HEK293 (cell line): ENCODE measurements around the gene ZBTB4.

Source experiments
- CTCF ChIA-PET: fragments of 350-600 bp; formaldehyde crosslinking; extraction: SDS; loops from one replicate; lab custom pipeline; 2021; ENCODE audit warnings: antibody characterized with exemption; lab: Yijun Ruan, JAX
- POLR2A ChIA-PET: fragments of 300-600 bp; formaldehyde crosslinking; extraction: SDS; loops from one replicate; lab custom pipeline; 2020; ENCODE audit warnings: antibody characterized with exemption, inconsistent platforms; lab: Yijun Ruan, JAX
- H3K27ac ChIP-seq: fragments of 200-500 bp; sonication (Bioruptor generic); 2 replicates; pipeline ENCODE4 v1.5.1; 2014; ENCODE audit warnings: low read depth, low read length, control low read depth, inconsistent platforms; ENCODE audit errors: extremely low read depth
- H3K36me3 ChIP-seq, 2 experiments: fragments of 200-500 bp in 1 of 2; sonication (Bioruptor generic) in 1 of 2; 1 replicate in 1 of 2; 2 replicates in 1 of 2; pipeline ENCODE4 v1.5.1; 2014 to 2017; ENCODE audit warnings: inconsistent platforms in 2 of 2, low read length in 2 of 2; ENCODE audit not compliant: control insufficient read depth in 2 of 2, insufficient read depth in 1 of 2
- H3K4me1 ChIP-seq: fragments of 200-500 bp; sonication (Bioruptor generic); 2 replicates; pipeline ENCODE4 v1.5.1; 2014; ENCODE audit warnings: mild to moderate bottlenecking, low read length, inconsistent platforms; ENCODE audit not compliant: control insufficient read depth, insufficient read depth
- H3K4me3 ChIP-seq: 2 replicates; pipeline ENCODE4 v1.5.1; 2011; ENCODE audit warnings: low read depth, mild to moderate bottlenecking, control low read depth, low read length, moderate library complexity
- H3K9me3 ChIP-seq: fragments of 200-500 bp; sonication (Bioruptor generic); 2 replicates; pipeline ENCODE4 v1.5.1; 2014; ENCODE audit warnings: low read depth, low read length, inconsistent platforms; ENCODE audit not compliant: control insufficient read depth, insufficient read depth
- BCL11A ChIP-seq: fragments of 450-650 bp; formaldehyde crosslinking; IDR thresholded peaks from 2 replicates; pipeline ENCODE4 v1.5.1; 2016; ENCODE audit warnings: low read depth, missing biosample characterization, missing genetic modification characterization
- MZF1 ChIP-seq: fragments of 450-650 bp; formaldehyde crosslinking; IDR thresholded peaks from 2 replicates; pipeline ENCODE4 v1.5.1; 2017; ENCODE audit warnings: missing biosample characterization, missing genetic modification characterization, borderline replicate concordance
- ZBTB26 ChIP-seq: fragments of 450-650 bp; formaldehyde crosslinking; optimal IDR thresholded peaks from 2 replicates; pipeline ENCODE3; 2016; ENCODE audit warnings: missing biosample characterization, mild to moderate bottlenecking, missing genetic modification characterization
- ZNF248 ChIP-seq: fragments of 450-650 bp; formaldehyde crosslinking; IDR thresholded peaks from 2 replicates; pipeline ENCODE4 v1.5.1; 2017; ENCODE audit warnings: missing biosample characterization, missing genetic modification characterization
- ZNF521 ChIP-seq: fragments of 450-650 bp; formaldehyde crosslinking; IDR thresholded peaks from 2 replicates; pipeline ENCODE4 v1.5.1; 2017; ENCODE audit warnings: missing biosample characterization, mild to moderate bottlenecking, missing genetic modification characterization
- ZNF529 ChIP-seq: fragments of 450-650 bp; formaldehyde crosslinking; IDR thresholded peaks from 2 replicates; pipeline ENCODE4 v1.5.1; 2017; ENCODE audit warnings: missing genetic modification characterization, missing biosample characterization; ENCODE audit not compliant: insufficient replicate concordance
- ZNF600 ChIP-seq: fragments of 450-650 bp; formaldehyde crosslinking; IDR thresholded peaks from 2 replicates; pipeline ENCODE4 v1.5.1; 2016; ENCODE audit warnings: missing biosample characterization, missing genetic modification characterization
- TF ChIP-seq, protein P1 (sequence below): fragments of 450-650 bp; formaldehyde crosslinking; IDR thresholded peaks from 2 replicates; pipeline ENCODE4 v1.5.1; 2016; ENCODE audit warnings: missing biosample characterization, missing genetic modification characterization
- TF ChIP-seq, protein P2 (sequence below): fragments of 450-650 bp; formaldehyde crosslinking; IDR thresholded peaks from 2 replicates; pipeline ENCODE4 v1.5.1; 2016; ENCODE audit warnings: missing biosample characterization, missing genetic modification characterization
- TF ChIP-seq, protein P3 (sequence below): fragments of 450-650 bp; formaldehyde crosslinking; IDR thresholded peaks from 2 replicates; pipeline ENCODE4 v1.5.1; 2017; ENCODE audit warnings: missing biosample characterization, missing genetic modification characterization
- TF ChIP-seq, protein P4 (sequence below): fragments of 450-650 bp; IDR thresholded peaks from 2 replicates; pipeline ENCODE4 v1.5.1; 2018; ENCODE audit warnings: missing biosample characterization, missing genetic modification characterization

Gene ZBTB4

GRCh38 chr17:7464081-7464480 lies 15.3 kb downstream of the ZBTB4 start:
- POLR2A ChIA-PET, result interaction anchor here (1.2 to 2.1 kb wide), 3 partner anchors 11 to 61 kb away, joined by 4 to 7 read pairs (median 5); partner anchors contain the start of genes POLR2A and TMEM256
- no peak overlapping the region for H3K27ac ChIP-seq
- TF ChIP-seq, protein P1, sequence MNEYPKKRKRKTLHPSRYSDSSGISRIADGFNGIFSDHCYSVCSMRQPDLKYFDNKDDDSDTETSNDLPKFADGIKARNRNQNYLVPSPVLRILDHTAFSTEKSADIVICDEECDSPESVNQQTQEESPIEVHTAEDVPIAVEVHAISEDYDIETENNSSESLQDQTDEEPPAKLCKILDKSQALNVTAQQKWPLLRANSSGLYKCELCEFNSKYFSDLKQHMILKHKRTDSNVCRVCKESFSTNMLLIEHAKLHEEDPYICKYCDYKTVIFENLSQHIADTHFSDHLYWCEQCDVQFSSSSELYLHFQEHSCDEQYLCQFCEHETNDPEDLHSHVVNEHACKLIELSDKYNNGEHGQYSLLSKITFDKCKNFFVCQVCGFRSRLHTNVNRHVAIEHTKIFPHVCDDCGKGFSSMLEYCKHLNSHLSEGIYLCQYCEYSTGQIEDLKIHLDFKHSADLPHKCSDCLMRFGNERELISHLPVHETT, result no peak
- peak; percentile 34; the same call in 1 of the 2 replicates for TF ChIP-seq ZNF600 (tag by site-specific recombination)
- H3K4me1 ChIP-seq, result peaks cover under 1% of the 10 kb centered on the region; the same call in 1 of the 2 replicates
- H3K36me3 ChIP-seq, result peaks cover 0 to 51% of the 10 kb centered on the region in 2 experiments; a peak in 2 of 3 replicates
- no peaks in the 10 kb centered on the region for H3K9me3 ChIP-seq
- CTCF ChIA-PET, result interaction anchor here (0.7 to 1.4 kb wide), 2 partner anchors 27 to 55 kb away, joined by 4 to 5 read pairs; no protein-coding TSS in a partner anchor
- no peak overlapping the region for H3K4me3 ChIP-seq

GRCh38 chr17:7463372-7463846 lies 16.0 kb downstream of the ZBTB4 start:
- TF ChIP-seq, protein P2, sequence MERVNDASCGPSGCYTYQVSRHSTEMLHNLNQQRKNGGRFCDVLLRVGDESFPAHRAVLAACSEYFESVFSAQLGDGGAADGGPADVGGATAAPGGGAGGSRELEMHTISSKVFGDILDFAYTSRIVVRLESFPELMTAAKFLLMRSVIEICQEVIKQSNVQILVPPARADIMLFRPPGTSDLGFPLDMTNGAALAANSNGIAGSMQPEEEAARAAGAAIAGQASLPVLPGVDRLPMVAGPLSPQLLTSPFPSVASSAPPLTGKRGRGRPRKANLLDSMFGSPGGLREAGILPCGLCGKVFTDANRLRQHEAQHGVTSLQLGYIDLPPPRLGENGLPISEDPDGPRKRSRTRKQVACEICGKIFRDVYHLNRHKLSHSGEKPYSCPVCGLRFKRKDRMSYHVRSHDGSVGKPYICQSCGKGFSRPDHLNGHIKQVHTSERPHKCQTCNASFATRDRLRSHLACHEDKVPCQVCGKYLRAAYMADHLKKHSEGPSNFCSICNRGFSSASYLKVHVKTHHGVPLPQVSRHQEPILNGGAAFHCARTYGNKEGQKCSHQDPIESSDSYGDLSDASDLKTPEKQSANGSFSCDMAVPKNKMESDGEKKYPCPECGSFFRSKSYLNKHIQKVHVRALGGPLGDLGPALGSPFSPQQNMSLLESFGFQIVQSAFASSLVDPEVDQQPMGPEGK, result no peak
- TF ChIP-seq MZF1 (tag by site-specific recombination) (no peak), ZNF248 (tag by site-specific recombination) (no peak), BCL11A (tag by site-specific recombination) (no peak), ZBTB26 (no peak), ZNF521 (tag by site-specific recombination) (no peak)
- TF ChIP-seq, protein P3, sequence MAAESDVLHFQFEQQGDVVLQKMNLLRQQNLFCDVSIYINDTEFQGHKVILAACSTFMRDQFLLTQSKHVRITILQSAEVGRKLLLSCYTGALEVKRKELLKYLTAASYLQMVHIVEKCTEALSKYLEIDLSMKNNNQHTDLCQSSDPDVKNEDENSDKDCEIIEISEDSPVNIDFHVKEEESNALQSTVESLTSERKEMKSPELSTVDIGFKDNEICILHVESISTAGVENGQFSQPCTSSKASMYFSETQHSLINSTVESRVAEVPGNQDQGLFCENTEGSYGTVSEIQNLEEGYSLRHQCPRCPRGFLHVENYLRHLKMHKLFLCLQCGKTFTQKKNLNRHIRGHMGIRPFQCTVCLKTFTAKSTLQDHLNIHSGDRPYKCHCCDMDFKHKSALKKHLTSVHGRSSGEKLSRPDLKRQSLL (tag by site-specific recombination), result no peak
- TF ChIP-seq, all 188 proteins: peak for 0
- Histone ChIP-seq H3K36me3 (peaks cover 0 to 51% of the 10 kb centered on the region in 2 experiments; a peak in 2 of 3 replicates), H3K4me1 (no peaks in the 10 kb centered on the region), H3K9me3 (no peaks in the 10 kb centered on the region), H3K27ac (no peak overlapping the region), H3K4me3 (no peak overlapping the region)
- ChIA-PET POLR2A (interaction anchor here (1.7 to 2.1 kb wide), 2 partner anchors 21 to 60 kb away, joined by 4 to 7 read pairs; partner anchors contain the start of genes POLR2A and TMEM256), CTCF (interaction anchor here (0.9 to 1.4 kb wide), 2 partner anchors 27 kb away, joined by 4 to 5 read pairs; no protein-coding TSS in a partner anchor)

DNA sequence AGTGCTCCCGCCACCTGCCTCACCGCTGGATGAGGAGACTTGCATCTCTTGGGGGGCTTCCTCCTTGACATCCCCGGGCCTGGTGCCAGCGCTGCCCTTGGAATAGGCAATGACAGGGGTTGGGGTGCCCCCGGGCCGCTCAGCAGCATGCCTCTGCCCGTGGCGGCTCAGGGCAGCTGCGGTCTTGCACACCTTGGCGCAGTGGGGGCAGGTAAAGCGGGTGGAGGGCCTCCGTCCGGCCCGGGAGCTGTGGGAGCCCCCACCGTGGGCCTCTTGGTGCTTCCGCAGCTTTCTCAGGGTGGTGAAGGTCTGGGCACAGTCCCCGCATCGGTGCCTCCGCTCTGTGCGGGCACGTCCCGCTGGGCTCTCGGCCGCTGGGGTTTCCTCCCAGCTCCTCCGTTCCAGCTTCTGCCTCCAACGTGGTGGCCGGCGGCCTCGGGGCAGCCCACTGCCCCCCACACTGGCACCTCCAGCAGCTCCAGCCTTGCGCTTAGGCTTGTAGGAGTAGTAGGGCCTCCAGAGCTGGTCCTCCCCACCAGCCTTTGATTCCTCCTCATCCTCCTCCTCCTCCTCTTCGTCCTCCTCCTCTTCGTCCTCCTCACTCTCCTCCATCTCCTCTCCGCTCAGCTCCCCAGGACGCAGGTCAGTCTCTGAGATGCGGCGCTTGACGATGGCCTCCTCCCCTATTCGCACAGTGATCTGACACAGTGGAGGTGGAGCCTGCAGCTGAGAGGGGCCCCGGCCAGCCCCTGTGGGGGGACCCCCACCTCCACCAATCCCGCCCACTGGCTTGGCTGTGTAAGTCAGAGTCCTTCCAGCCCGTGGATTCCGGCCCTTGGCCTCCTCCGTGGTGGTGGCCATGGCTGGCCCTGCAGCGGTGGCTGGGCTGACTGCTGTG lies 16.7 kb downstream of the ZBTB4 start:
- no peak for TF ChIP-seq ZNF529 (tag by site-specific recombination)
- TF ChIP-seq, protein P4, sequence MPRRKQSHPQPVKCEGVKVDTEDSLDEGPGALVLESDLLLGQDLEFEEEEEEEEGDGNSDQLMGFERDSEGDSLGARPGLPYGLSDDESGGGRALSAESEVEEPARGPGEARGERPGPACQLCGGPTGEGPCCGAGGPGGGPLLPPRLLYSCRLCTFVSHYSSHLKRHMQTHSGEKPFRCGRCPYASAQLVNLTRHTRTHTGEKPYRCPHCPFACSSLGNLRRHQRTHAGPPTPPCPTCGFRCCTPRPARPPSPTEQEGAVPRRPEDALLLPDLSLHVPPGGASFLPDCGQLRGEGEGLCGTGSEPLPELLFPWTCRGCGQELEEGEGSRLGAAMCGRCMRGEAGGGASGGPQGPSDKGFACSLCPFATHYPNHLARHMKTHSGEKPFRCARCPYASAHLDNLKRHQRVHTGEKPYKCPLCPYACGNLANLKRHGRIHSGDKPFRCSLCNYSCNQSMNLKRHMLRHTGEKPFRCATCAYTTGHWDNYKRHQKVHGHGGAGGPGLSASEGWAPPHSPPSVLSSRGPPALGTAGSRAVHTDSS (tag by site-specific recombination), result peak; percentile 94
- H3K27ac ChIP-seq, result no peak overlapping the region
- H3K36me3 ChIP-seq, result peaks cover 3 to 51% of the 10 kb centered on the region in 2 experiments; a peak in 2 of 3 replicates
- CTCF ChIA-PET, result interaction anchor here (0.6 to 0.9 kb wide), 3 partner anchors 28 to 62 kb away, joined by 5 read pairs; no protein-coding TSS in a partner anchor
- H3K4me3 ChIP-seq, result no peak overlapping the region
- POLR2A ChIA-PET, result interaction anchor here (0.5 to 2.1 kb wide), 4 partner anchors 22 to 188 kb away, joined by 3 to 7 read pairs (median 4); partner anchors contain the start of genes POLR2A and TMEM256
- no peaks in the 10 kb centered on the region for H3K4me1 ChIP-seq
- no peaks in the 10 kb centered on the region for H3K9me3 ChIP-seq
